Activated T-cell treated with anti-CD3 and anti-CD28 coated beads, Interleukin-2, amount 50 U/mL, for 72 hours (primary cell): ENCODE results near the gene NRXN2. TPM values are rescaled to one million over a fixed set of nuclear protein-coding genes. Genes with fewer than 3 reads are reported as not detected.

Experiments used
- ATAC-seq, 2 donors: fragments of 150-1000 bp; cut with Tn5 transposase; replicated peaks in 1 of 2; 2 replicates each; pipeline ENCODE4 v1.10.0; 2021; ENCODE audit warnings: moderate library complexity in 2 of 2, mild to moderate bottlenecking in 1 of 2
- DNase-seq, 2 donors: peaks; one replicate each; pipeline ENCODE4 v3.0.0; 2021 to 2022; ENCODE audit warnings: mixed read lengths in 1 of 2
- H3K27ac Mint-ChIP-seq: one replicate; pipeline ENCODE4 v1.8.0; 2022; ENCODE audit warnings: mild to moderate bottlenecking, moderate library complexity, mixed read lengths
- H3K27me3 Mint-ChIP-seq: one replicate; pipeline ENCODE4 v1.8.0; 2022; ENCODE audit warnings: low read depth, mixed read lengths
- H3K36me3 Mint-ChIP-seq, 2 donors: one replicate each; pipeline ENCODE4 v1.8.0; 2022; ENCODE audit warnings: mixed read lengths in 2 of 2, mild to moderate bottlenecking in 1 of 2; ENCODE audit not compliant: insufficient read depth in 2 of 2
- H3K4me1 Mint-ChIP-seq: one replicate; pipeline ENCODE4 v1.8.0; 2022; ENCODE audit warnings: low read depth, mixed read lengths
- H3K4me3 Mint-ChIP-seq, 2 donors: one replicate each; pipeline ENCODE4 v1.8.0; 2022; ENCODE audit warnings: mild to moderate bottlenecking in 2 of 2, mixed read lengths in 2 of 2, moderate library complexity in 2 of 2
- H3K9me3 Mint-ChIP-seq, 2 donors: one replicate each; pipeline ENCODE4 v1.8.0; 2022; ENCODE audit warnings: mixed read lengths in 2 of 2
- total RNA-seq, 2 donors: library from RNA; stranded (reverse); gene quantifications; one replicate each; pipeline ENCODE4 v1.2.3, GENCODE V29; 2022

NRXN2 gene
- total RNA-seq, 2 donors from 2014 or later, result 0.37 to 0.55 TPM

DNA sequence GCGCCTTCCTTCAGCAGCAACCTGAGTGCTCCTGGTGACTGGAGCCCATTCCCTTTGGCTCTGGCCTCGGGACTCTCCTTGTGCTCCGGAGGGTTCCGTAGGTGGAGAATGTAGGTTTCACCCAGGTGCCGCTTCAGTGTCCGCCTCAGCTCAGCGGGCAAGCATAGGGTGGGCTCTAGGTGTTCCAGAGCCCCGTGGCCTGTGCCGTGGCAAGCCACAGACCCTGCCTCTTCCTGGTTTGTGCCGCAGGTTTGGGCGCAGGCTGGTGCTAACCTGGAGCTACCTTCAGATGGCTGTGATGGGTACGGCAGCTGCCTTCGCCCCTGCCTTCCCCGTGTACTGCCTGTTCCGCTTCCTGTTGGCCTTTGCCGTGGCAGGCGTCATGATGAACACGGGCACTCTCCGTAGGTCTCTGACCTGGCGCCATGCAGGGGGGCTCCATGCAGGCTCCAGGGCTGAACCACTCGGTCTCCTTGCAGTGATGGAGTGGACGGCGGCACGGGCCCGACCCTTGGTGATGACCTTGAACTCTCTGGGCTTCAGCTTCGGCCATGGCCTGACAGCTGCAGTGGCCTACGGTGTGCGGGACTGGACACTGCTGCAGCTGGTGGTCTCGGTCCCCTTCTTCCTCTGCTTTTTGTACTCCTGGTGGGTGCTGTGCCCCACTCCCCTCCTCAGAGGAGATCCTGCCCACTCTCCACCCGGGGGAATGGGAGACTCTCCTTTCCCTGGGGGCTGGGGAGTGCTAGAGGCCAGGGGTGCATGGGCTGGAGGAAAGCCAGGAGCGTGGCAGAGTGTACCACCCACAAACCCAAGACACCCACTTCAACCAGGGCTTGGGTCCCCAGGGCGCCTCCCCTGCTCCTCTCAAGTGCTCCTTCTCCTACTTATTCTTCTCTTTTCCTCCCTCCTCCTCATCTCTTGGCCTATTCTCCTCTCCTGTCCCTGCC, 129.6 kb downstream of the NRXN2 start:
- Mint-ChIP-seq H3K27me3 (no peaks in the 10 kb centered on the region), H3K27ac (no peak overlapping the region), H3K36me3 (peaks cover 2 to 3% of the 10 kb centered on the region in 2 donors), H3K4me1 (no peaks in the 10 kb centered on the region), H3K4me3 (no peak overlapping the region), H3K9me3 (peaks cover 3 to 7% of the 10 kb centered on the region in 2 donors)
- ATAC-seq (no peak), DNase-seq (no peak)

DNA sequence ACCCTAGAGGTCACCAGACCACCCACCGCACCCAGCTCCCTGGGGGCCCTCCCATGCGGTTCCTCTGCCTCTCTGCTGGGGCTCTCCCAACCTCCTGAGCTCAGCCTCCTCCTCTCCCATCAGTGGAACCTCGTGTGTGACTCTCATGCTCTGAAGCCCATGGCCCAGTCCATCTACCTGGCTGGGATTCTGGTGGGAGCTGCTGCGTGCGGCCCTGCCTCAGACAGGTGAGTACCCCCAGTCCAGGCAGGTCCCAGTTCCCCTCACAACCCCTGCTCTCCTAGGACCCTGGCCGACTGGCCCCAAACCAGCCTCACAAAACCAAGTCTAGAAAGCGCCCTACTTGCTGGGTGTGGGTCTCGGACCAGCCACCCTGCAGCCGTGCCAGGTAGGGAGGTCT, 130.3 kb downstream of the NRXN2 start:
- peaks cover 7 to 9% of the 10 kb centered on the region in 2 donors for H3K9me3 Mint-ChIP-seq
- peaks cover 2 to 9% of the 10 kb centered on the region in 2 donors for H3K36me3 Mint-ChIP-seq
- no peaks in the 10 kb centered on the region for H3K4me1 Mint-ChIP-seq
- no peak overlapping the region for H3K27ac Mint-ChIP-seq
- DNase-seq, result no peak
- no peaks in the 10 kb centered on the region for H3K27me3 Mint-ChIP-seq
- no peak overlapping the region for H3K4me3 Mint-ChIP-seq
- ATAC-seq, result no peak

DNA sequence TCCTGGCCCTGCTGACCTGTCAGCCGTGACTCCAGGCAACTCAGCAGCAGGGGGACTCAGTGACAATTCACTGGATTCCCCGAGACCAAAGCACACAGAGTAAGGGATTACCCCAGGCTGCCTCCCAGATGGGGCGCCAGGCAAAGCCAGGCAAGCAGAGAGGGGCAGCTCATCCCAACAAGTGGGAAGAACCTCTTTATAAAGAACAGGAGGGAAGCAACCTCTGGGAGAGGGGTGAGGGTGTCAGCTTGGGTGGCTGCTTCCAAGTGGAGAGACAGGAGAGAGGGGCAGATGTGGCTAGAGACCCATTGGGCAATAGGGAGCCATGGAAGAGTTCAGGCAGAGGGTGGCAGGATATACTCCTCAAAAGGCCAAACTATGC, 130.8 kb downstream of the NRXN2 start:
- H3K4me3 Mint-ChIP-seq, result no peak overlapping the region
- H3K4me1 Mint-ChIP-seq, result no peaks in the 10 kb centered on the region
- H3K27me3 Mint-ChIP-seq, result no peaks in the 10 kb centered on the region
- no peak overlapping the region for H3K27ac Mint-ChIP-seq
- peaks cover 7 to 9% of the 10 kb centered on the region in 2 donors for H3K9me3 Mint-ChIP-seq
- ATAC-seq (no peak), DNase-seq (no peak)
- peaks cover 2 to 9% of the 10 kb centered on the region in 2 donors for H3K36me3 Mint-ChIP-seq

DNA sequence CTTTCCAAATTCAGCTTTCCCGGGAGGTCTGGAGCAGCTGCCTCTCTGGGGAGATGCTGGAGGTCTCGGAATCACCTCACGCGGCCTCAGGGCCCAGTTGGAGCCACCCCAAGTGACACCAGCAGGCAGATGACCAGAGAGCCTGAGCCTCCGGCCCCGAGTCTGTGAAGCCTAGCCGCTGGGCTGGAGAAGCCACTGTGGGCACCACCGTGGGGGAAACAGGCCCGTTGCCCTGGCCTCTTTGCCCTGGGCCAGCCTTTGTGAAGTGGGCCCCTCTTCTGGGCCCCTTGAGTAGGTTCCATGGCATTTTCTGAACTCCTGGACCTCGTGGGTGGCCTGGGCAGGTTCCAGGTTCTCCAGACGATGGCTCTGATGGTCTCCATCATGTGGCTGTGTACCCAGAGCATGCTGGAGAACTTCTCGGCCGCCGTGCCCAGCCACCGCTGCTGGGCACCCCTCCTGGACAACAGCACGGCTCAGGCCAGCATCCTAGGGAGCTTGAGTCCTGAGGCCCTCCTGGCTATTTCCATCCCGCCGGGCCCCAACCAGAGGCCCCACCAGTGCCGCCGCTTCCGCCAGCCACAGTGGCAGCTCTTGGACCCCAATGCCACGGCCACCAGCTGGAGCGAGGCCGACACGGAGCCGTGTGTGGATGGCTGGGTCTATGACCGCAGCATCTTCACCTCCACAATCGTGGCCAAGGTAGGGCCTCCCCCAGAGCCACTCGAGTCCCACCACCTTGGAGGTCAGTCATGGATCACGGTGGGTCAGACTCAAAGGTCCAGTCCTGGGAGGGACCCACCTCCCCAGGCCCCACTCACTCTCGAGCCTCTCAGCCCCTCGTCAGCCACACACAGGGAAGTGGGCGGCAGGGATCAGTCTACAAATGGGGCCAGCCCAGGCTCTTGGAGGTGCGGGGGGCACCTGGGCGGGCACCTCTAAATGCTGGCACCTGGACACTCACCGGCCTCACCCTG, 131.5 kb downstream of the NRXN2 start:
- H3K27me3 Mint-ChIP-seq, result peaks cover 2% of the 10 kb centered on the region
- no peak for ATAC-seq
- no peak for DNase-seq

DNA sequence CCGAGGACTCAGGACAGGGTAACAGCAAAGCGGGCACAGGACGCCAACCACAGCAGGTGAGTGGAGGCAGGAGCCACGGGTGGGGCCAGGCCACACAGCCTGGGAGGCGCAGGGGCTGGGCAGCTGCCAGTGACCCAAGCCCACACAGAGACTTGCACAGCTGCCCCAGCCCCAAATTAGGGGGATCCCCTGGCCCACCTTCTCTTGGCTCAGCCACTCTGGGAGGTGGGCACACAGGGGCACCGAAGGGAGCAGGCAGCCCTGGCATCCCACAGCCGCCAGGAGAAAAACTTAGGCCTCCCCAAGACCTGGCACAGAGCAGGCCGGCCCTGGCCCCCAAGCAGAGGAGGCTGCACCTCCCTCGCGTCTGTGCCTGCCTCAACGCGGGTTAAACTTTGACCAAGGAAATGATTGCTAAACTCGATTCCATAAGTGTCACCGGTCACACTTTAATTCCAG, 132.2 kb downstream of the NRXN2 start, which contains the start of gene SLC22A12:
TSS of gene SLC22A12 (plus strand) at position 458 of the 459 bp plus-strand sequence. CDS start 337 bp downstream, outside the sequence.
- Mint-ChIP-seq H3K4me1 (no peaks in the 10 kb centered on the region), H3K4me3 (no peak within 1 kb of the TSS), H3K27ac (no peak within 1 kb of the TSS), H3K36me3 (peaks cover 2 to 9% of the 10 kb centered on the region in 2 donors), H3K27me3 (peaks cover 9% of the 10 kb centered on the region), H3K9me3 (peaks cover 7 to 9% of the 10 kb centered on the region in 2 donors)
- no peak for DNase-seq
- ATAC-seq, result no peak

More for the DNA sequence above, 131.5 kb downstream of the NRXN2 start:
- no peak overlapping the region for H3K4me3 Mint-ChIP-seq
- H3K9me3 Mint-ChIP-seq, result peaks cover 7 to 9% of the 10 kb centered on the region in 2 donors
- H3K4me1 Mint-ChIP-seq, result no peaks in the 10 kb centered on the region
- peaks cover 2 to 9% of the 10 kb centered on the region in 2 donors for H3K36me3 Mint-ChIP-seq
- H3K27ac Mint-ChIP-seq, result no peak overlapping the region

DNA sequence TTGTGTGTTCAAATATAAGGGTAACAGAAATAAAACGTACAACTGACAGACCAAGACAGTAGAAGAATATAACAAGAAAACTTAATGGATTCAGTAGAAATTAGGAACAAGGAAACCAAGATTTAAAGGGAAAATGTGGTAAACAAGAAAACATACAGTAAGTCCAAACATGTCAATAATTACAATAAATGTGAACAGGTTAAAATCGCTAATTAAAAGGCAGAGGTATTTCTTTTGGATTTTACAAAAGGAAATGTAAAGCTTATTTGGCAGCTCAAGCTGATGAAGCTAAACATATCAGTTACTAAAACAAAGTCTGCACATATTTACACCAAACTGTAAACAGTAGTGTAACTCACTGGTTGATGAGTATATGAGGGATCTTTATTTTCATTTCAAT, 134.3 kb downstream of the NRXN2 start:
- DNase-seq (no peak), ATAC-seq (no peak)
- H3K36me3 Mint-ChIP-seq, result peaks cover 2 to 9% of the 10 kb centered on the region in 2 donors
- no peak overlapping the region for H3K4me3 Mint-ChIP-seq
- no peak overlapping the region for H3K27ac Mint-ChIP-seq
- peaks cover 16% of the 10 kb centered on the region for H3K27me3 Mint-ChIP-seq
- H3K4me1 Mint-ChIP-seq, result no peaks in the 10 kb centered on the region
- H3K9me3 Mint-ChIP-seq, result peaks cover 7 to 9% of the 10 kb centered on the region in 2 donors

DNA sequence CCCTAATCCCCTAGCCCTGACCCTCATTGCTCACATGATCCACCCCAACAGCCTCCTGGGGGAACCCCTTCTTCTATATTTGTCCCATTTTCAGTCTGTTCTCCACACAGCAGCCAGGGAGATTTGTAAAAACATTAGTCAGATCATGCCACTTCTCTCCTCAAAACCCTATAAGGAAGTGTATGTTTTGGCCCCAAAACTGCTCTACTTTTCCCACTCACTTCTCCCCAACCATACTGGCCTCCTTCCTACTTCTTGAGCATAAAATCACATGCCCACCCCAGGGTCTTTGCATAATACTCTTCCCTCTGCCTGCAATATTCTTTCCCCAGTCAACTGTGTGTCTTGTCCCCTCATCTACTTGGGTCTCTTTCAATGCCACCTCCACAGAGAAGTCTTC, 136.6 kb downstream of the NRXN2 start:
- no peak for DNase-seq
- H3K27ac Mint-ChIP-seq, result no peak overlapping the region
- H3K27me3 Mint-ChIP-seq, result peaks cover 16% of the 10 kb centered on the region
- H3K4me3 Mint-ChIP-seq, result no peak overlapping the region
- peaks cover 2 to 9% of the 10 kb centered on the region in 2 donors for H3K36me3 Mint-ChIP-seq
- ATAC-seq, result no peak
- no peaks in the 10 kb centered on the region for H3K4me1 Mint-ChIP-seq
- peaks cover 7 to 9% of the 10 kb centered on the region in 2 donors for H3K9me3 Mint-ChIP-seq

DNA sequence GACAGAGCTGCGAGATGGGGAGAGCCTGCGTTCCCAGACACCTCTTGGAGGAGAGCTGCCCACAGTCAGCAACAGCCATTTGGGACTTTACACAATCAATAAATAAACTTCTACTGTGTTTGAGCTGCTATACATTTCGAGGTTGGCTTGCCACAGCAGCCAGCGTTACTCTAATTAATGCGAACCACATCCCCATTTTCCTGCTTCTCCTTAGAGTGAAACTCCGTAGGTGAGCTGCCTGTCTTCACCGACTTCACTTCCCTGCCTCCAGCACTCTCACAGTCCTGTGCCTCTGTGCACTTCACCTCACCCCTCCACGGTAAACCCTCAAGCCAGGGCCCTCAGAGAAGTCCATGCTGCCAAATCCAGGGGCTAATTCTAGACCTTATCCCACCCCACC, 137.8 kb downstream of the NRXN2 start:
- Mint-ChIP-seq H3K9me3 (peaks cover 7 to 9% of the 10 kb centered on the region in 2 donors), H3K36me3 (peaks cover 2 to 9% of the 10 kb centered on the region in 2 donors), H3K27ac (no peak overlapping the region), H3K4me1 (no peaks in the 10 kb centered on the region), H3K27me3 (peaks cover 16% of the 10 kb centered on the region), H3K4me3 (no peak overlapping the region)
- no peak for ATAC-seq
- no peak for DNase-seq

DNA sequence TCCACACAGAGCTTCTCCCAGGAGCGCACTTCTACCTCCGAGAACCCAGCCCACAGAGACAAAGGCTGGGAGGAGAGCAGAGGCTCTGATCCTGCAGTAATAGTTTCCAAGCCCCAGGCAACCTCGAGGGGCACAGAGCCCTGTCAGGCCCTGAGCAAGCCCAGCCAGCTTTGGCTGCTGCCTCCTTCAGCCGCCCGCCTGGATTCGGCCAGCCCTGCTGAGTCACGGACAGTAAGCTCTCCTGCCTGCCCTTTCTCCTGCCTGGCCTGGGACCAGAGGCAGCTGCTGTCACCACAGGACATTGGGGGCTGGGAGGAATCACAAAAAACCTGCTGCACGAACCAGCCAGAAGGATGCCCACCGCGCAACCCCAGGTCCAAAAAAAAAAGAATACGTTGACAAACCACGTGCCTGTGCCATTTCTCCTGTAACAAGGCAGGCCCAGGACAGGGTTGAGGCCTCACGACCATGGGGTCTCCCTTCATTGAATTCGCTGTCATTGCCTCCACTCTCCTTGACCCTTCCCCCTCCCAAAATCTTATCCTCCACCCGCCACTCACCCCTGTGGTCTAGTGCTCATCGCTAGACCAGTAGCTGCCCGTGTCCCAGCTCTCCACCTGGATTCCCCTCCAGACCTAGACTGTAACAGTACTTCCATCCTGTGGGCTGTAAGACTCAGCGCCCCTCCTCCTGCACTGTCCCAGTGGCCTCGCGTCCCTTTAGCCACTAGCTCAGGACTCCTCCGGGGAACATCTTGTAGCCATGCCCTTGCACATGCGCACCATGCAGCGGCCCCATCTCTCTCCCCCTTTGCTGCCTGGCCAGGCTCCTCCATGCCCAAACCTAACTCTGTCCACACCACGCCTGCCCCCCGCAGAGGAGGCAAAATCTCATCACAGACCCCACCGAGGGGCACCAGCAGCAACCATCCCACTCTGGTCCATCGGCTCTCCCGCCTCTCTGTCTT, 139.4 kb downstream of the NRXN2 start:
- ATAC-seq, result no peak
- Mint-ChIP-seq H3K4me3 (no peak overlapping the region), H3K27ac (no peak overlapping the region), H3K27me3 (peaks cover 16% of the 10 kb centered on the region), H3K4me1 (no peaks in the 10 kb centered on the region), H3K9me3 (peaks cover 4% of the 10 kb centered on the region in 2 donors), H3K36me3 (peaks cover under 1 to 8% of the 10 kb centered on the region in 2 donors)
- no peak for DNase-seq

DNA sequence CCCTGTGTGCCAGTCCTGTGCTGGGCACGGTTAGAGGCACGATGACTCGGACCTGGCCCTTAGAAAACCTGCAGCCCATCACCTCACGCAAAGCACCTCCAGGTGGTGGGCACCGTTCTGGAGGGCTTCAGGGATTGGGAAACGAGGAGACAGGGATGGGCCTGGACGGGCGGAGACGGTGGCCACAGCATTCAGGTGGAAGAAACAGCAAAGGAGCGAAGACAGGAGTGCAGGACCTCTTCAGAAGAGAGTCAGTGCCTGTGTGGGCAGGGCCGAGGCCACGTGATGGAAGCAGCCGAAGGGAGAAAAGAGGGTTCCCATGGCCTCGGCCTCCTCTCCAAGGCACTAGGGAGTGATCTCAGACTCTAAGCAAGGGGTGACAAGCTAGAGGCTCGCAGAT, 140.1 kb downstream of the NRXN2 start:
- peaks cover 0 to 2% of the 10 kb centered on the region in 2 donors for H3K9me3 Mint-ChIP-seq
- no peaks in the 10 kb centered on the region for H3K4me1 Mint-ChIP-seq
- no peak overlapping the region for H3K27ac Mint-ChIP-seq

DNA sequence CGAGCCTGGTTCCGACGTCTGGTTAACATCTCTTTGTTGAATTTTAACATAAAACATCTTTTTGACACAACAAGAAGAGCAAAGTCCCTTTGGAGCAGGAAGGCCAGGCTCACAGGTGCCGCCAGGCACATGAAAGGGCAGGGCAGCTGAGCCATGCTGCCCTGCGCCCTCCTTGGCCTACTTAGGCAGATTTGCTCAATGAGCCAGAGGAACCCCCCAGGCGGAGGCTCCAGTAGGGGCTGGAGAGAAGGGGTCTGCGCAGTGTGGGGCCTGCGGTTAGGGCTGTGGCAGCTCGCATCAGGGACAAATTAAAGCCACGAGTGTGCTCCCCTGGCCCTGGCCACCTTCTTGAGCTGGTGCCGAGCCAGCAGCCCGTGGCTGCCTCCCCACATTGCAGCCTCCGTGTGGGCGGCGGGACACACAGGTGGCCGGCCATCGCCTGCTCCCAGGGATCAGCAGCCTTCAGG, 141.9 kb downstream of the NRXN2 start:
- Mint-ChIP-seq H3K36me3 (no peaks in the 10 kb centered on the region), H3K4me3 (no peak overlapping the region), H3K27me3 (peaks cover 10% of the 10 kb centered on the region), H3K9me3 (no peaks in the 10 kb centered on the region), H3K27ac (no peak overlapping the region), H3K4me1 (no peaks in the 10 kb centered on the region)
- ATAC-seq (no peak), DNase-seq (no peak)

More for the DNA sequence above, 140.1 kb downstream of the NRXN2 start:
- DNase-seq (no peak), ATAC-seq (no peak)
- peaks cover 16% of the 10 kb centered on the region for H3K27me3 Mint-ChIP-seq
- no peak overlapping the region for H3K4me3 Mint-ChIP-seq
- H3K36me3 Mint-ChIP-seq, result peaks cover 0 to 2% of the 10 kb centered on the region in 2 donors

DNA sequence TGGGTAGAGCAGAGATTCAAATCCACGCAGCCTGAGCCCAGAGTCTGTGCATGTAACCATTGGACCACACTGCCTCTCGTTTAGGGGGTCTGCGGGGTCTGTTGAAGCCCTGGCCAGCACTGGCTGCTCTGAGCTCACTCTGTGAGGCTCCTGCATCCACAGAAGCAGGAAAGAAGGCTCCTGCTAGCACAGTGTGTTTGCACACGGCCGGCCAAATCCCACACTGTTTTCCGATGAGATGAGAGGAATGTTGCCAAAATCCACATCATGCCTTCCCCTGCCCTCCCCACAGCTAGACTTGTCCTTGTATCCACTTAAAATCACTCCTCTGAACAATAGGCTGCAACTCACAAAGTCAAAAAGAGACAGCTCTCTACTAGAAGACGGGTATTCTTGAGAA, 142.6 kb downstream of the NRXN2 start:
- Mint-ChIP-seq H3K9me3 (no peaks in the 10 kb centered on the region), H3K36me3 (no peaks in the 10 kb centered on the region), H3K27me3 (peaks cover 7% of the 10 kb centered on the region), H3K27ac (no peak overlapping the region), H3K4me3 (no peak overlapping the region), H3K4me1 (no peaks in the 10 kb centered on the region)
- ATAC-seq, result no peak
- no peak for DNase-seq
